Endothelial cell (in vitro differentiated cells): ENCODE data around the gene SPON1. TPM values are rescaled to one million over a fixed set of nuclear protein-coding genes. Genes with fewer than 3 reads are reported as not detected.
"Not testable (repeated sequence)": the region's sequence is repeated elsewhere in the genome, so short reads cannot be mapped to it uniquely, and the experiment has no call there.

ENCODE experiments used
- DNase-seq: peaks from one replicate; pipeline ENCODE4 v3.0.0; 2021; ENCODE audit warnings: low spot score
- H3K27ac Mint-ChIP-seq: one replicate; pipeline ENCODE4 v1.8.0; 2021; ENCODE audit warnings: mixed read lengths, inconsistent platforms; ENCODE audit not compliant: unreplicated experiment
- H3K27me3 Mint-ChIP-seq: one replicate; pipeline ENCODE4 v1.8.0; 2021; ENCODE audit warnings: mild to moderate bottlenecking, moderate library complexity, mixed read lengths, inconsistent platforms; ENCODE audit not compliant: unreplicated experiment
- H3K36me3 Mint-ChIP-seq: one replicate; pipeline ENCODE4 v1.8.0; 2021; ENCODE audit warnings: mild to moderate bottlenecking, low read depth, mixed read lengths, inconsistent platforms; ENCODE audit not compliant: unreplicated experiment
- H3K4me1 Mint-ChIP-seq: one replicate; pipeline ENCODE4 v1.8.0; 2021; ENCODE audit warnings: mild to moderate bottlenecking, mixed read lengths, inconsistent platforms; ENCODE audit not compliant: unreplicated experiment
- H3K4me3 Mint-ChIP-seq: one replicate; pipeline ENCODE4 v1.8.0; 2021; ENCODE audit warnings: mild to moderate bottlenecking, mixed read lengths, inconsistent platforms; ENCODE audit not compliant: unreplicated experiment
- H3K9me3 Mint-ChIP-seq: one replicate; pipeline ENCODE4 v1.8.0; 2021; ENCODE audit warnings: mixed read lengths, inconsistent platforms; ENCODE audit not compliant: unreplicated experiment
- CTCF ChIP-seq: fragments of 200-600 bp; sonication (generic); IDR thresholded peaks from one replicate; pipeline ENCODE4 v1.5.0; 2021; ENCODE audit warnings: antibody characterized with exemption; ENCODE audit not compliant: unreplicated experiment
- total RNA-seq: library from RNA; stranded (reverse); fragmentation: NEBNext Ultra II Directional; extraction: Animal tissue kit (Norgen Biotek cat#: 25700); gene quantifications from one replicate; pipeline ENCODE4 v1.2.1, GENCODE V29; 2021; ENCODE audit not compliant: unreplicated experiment

Gene SPON1
- total RNA-seq, 1 donor from 2014 or later, result 120 TPM

- no peak for DNase-seq
- Mint-ChIP-seq H3K9me3 (no peaks in the 10 kb centered on the region), H3K27me3 (peaks cover 6% of the 10 kb centered on the region), H3K4me1 (peaks cover 28% of the 10 kb centered on the region), H3K27ac (no peak overlapping the region), H3K4me3 (no peak overlapping the region), H3K36me3 (no peaks in the 10 kb centered on the region)
- TF ChIP-seq CTCF, result no peak
Measured at GRCh38 chr11:14029971-14030920, 67.7 kb downstream of the SPON1 start.

DNA sequence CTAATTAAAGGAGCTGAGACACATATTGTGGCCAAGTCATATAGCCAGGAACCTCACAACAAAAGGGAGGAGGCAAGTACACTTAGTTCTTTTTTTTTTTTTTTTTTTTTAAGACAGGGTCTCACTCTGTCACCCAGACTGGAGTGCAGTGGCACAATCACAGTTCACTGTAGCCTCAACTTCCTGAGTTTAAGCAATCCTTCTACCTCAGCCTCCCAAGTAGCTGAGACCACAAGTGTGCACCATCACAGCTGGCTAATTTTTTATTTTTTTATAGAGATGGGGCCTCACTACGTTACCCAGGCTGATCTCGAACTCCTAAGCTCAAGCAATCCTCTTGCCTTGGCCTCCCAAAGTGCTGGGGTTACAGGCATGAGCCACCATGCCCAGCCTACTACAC, 73.0 kb downstream of the SPON1 start:
- not testable (repeated sequence) for DNase-seq, H3K36me3 Mint-ChIP-seq, H3K4me1 Mint-ChIP-seq, H3K4me3 Mint-ChIP-seq, H3K27ac Mint-ChIP-seq, H3K9me3 Mint-ChIP-seq, H3K27me3 Mint-ChIP-seq

DNA sequence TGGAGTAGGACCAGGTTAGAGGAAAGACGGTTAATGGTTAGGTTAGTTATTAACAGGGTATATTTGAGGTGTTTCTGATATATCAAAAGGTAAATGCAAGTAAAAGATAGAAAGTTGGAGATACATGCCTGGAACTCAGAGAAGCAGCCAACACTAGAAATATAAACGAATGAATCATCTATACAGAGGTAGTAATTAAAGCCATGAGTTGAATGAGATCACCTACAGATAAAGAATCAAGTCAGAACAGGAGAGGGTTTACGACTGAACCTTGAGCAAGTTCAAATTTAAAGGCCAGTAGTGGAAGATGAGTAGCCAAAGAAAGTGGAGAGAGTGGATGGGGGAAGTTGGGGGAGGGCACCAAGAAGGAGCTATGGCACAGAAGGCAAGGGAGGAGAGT, 73.9 kb downstream of the SPON1 start:
- Mint-ChIP-seq H3K27me3 (peaks cover 2% of the 10 kb centered on the region), H3K36me3 (peaks cover 4% of the 10 kb centered on the region), H3K4me1 (peaks cover 8% of the 10 kb centered on the region), H3K9me3 (no peaks in the 10 kb centered on the region), H3K4me3 (no peak overlapping the region), H3K27ac (no peak overlapping the region)
- DNase-seq, result no peak
- TF ChIP-seq CTCF, result no peak

DNA sequence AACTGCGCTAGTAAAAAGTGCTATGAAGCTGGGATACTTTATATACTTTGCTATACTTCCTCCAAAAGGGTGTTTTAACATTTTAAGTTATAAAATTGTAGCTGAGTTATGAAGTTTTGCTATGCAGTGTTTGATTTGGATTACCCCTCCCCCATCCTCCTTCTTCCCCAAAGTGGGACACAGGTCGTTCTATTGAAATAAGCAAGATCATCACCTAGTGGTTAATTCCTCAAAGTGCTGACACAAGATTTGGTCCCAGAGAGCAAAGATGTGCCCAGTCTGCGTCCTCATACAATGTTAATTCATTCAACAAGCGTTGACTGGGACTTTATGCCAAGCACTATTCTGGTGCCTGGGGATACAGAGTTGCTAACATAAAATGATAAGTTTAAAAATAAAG, 78.5 kb downstream of the SPON1 start:
- Mint-ChIP-seq H3K4me3 (no peak overlapping the region), H3K36me3 (peaks cover 15% of the 10 kb centered on the region), H3K27me3 (no peaks in the 10 kb centered on the region), H3K9me3 (no peaks in the 10 kb centered on the region), H3K4me1 (peaks cover 4% of the 10 kb centered on the region), H3K27ac (no peak overlapping the region)
- no peak for TF ChIP-seq CTCF
- DNase-seq, result no peak

GRCh38 chr11:14041565-14041964, 79.0 kb downstream of the SPON1 start:
- no peaks in the 10 kb centered on the region for H3K9me3 Mint-ChIP-seq
- H3K27ac Mint-ChIP-seq, result no peak overlapping the region
- no peaks in the 10 kb centered on the region for H3K27me3 Mint-ChIP-seq
- no peak overlapping the region for H3K4me3 Mint-ChIP-seq
- H3K36me3 Mint-ChIP-seq, result peaks cover 15% of the 10 kb centered on the region
- no peak for DNase-seq
- TF ChIP-seq CTCF, result no peak
- peaks cover 4% of the 10 kb centered on the region for H3K4me1 Mint-ChIP-seq
